Sigmoid colon (tissue), 4 donors: ENCODE measurements around the gene A3GALT2.

Experiments
- POLR2A ChIP-seq, 2 donors: fragments of 450-650 bp; IDR thresholded peaks; one replicate each; pipeline ENCODE4 v1.6.1; 2016; ENCODE audit warnings: antibody characterized with exemption in 2 of 2, mild to moderate bottlenecking in 2 of 2, moderate library complexity in 2 of 2
- POLR2AphosphoS5 ChIP-seq, 4 donors: sonication (generic); formaldehyde crosslinking; IDR thresholded peaks; one replicate each; pipeline ENCODE4 v1.6.1; 2017; ENCODE audit warnings: antibody characterized with exemption in 4 of 4
- TF ChIP-seq, protein P1 (sequence below), 4 experiments: fragments of 450-650 bp in 3 of 4; fragments of 200-600 bp in 1 of 4; IDR thresholded peaks; one replicate each; pipeline ENCODE4 v1.5.1; 2016 to 2019; ENCODE audit warnings: antibody characterized with exemption in 4 of 4, mild to moderate bottlenecking in 3 of 4, moderate library complexity in 2 of 4

GRCh38 chr1:33263890-33264504 lies 56.9 kb downstream of the A3GALT2 start:
- TF ChIP-seq, protein P1, sequence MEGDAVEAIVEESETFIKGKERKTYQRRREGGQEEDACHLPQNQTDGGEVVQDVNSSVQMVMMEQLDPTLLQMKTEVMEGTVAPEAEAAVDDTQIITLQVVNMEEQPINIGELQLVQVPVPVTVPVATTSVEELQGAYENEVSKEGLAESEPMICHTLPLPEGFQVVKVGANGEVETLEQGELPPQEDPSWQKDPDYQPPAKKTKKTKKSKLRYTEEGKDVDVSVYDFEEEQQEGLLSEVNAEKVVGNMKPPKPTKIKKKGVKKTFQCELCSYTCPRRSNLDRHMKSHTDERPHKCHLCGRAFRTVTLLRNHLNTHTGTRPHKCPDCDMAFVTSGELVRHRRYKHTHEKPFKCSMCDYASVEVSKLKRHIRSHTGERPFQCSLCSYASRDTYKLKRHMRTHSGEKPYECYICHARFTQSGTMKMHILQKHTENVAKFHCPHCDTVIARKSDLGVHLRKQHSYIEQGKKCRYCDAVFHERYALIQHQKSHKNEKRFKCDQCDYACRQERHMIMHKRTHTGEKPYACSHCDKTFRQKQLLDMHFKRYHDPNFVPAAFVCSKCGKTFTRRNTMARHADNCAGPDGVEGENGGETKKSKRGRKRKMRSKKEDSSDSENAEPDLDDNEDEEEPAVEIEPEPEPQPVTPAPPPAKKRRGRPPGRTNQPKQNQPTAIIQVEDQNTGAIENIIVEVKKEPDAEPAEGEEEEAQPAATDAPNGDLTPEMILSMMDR (IDR thresholded peaks at IDR 0.05), result no peak
- no peak for TF ChIP-seq POLR2AphosphoS5 (IDR thresholded peaks at IDR 0.05)
- TF ChIP-seq POLR2A (IDR thresholded peaks at IDR 0.05), result no peak
